IPS-18c (cell line): ENCODE results near the gene ZNF112.

Source experiments
- H3K4me3 ChIP-seq: 2 replicates; pipeline ENCODE4 v1.7.0; 2013; ENCODE audit warnings: low read depth, mild to moderate bottlenecking, low read length, moderate library complexity; ENCODE audit not compliant: insufficient read depth
- H3K9me3 ChIP-seq: one replicate; pipeline ENCODE4 v1.6.1; 2013; ENCODE audit warnings: mild to moderate bottlenecking, low read length, moderate library complexity; ENCODE audit not compliant: control insufficient read depth, insufficient read depth

ZNF112 gene

DNA sequence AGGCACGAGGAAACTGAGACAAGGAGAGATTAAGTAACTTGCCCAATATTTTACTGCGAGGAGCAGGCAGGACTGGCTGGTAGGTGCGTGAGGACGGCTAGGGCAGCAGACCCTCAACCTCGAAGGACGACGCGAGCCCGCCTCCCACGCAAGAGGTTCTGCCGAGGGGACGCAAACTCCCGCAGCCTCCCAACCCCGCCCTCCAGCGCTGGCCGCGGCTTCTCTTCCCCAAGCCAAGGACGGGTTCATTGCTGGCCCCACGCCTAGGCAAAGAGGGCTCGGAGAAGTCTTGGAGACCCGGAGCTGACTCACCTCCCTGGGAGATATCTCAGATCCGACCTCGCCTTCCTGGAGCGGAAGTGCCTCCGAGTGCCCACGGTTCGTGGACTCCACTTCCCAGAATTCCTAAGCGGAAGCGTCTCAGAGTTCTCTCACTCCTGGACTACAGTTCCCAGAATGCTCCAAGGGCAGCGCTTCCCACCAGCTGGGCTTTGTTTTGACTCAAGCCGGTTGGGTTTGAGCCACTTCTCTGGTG, 51.8 kb downstream of the ZNF112 start, which contains the start of gene ZNF235:
Gene ZNF235 (minus strand): TSS at position 367 of the 535 bp plus-strand sequence. CDS start 1,621 bp downstream, outside the sequence.
- no peaks in the 10 kb centered on the region for H3K9me3 ChIP-seq
- peak within 1 kb of the TSS; percentile 90 for H3K4me3 ChIP-seq

DNA sequence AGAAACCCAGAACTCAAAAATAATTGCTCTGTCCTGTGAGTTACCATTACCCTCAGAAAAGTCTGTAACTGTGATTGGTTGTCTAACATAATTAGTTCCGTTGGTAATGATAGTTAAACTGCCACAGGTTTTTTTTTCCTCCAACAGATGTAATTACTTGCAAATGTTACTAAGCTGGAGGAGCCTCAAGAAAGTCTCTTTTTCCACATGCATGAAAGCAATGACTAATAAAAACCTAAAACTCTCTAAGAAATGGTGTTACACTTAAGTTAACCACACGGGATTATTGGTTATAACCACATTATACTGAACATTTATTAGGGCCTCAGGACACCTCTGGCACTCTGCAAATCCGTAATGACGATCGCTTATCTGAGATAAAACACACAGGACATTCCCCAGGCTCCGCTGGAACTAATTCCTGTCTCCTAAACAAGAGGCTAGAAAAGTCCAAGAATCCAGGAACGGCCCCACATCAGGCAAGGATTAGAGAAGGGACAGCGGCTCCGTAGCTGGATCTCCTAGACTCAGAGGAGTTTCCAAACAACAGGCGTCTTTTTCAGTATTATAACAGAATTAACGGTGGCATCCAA, 52.4 kb downstream of the ZNF112 start:
- H3K9me3 ChIP-seq: no peaks in the 10 kb centered on the region
- peak overlapping the region; percentile 90 for H3K4me3 ChIP-seq

DNA sequence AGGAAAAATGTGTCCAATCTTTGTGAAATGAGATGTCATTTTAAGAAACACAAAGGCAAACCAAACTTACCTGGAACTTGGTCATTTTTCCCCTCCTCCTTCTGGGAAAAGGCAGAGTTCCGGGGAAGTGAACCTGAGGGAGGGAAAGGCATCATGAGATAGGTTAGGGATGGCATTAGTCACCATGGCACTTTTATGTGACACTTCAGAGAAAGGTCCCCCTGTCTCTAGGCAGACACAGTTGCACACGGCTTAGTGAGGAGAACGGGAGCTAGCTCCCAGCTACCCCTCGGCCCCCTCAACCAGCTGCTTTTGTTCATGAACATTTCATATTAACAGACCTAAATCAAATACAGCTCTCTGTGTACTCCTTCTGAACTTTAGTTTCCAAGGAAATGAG, 53.2 kb downstream of the ZNF112 start:
- Histone ChIP-seq H3K9me3 (no peaks in the 10 kb centered on the region), H3K4me3 (no peak overlapping the region)

DNA sequence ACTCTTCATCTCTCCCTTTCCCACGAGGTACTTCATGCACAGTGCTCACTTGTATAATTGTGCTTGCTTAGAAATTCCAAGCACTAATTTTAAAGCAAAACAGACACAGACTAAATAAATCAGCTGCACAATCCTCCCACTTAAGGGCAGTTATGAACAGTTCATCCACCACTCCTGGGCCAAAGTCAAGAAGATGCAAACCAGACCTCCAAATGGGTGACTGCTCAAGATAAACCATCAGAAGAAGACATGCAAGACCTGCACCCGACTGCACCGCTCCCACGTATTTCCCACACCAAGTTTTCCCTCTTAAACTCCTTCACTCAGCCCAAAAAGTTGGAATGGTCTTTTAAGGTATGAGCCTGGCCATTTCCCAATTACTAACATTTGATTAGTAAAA, 71.5 kb downstream of the ZNF112 start:
- Histone ChIP-seq H3K9me3 (peaks cover 2% of the 10 kb centered on the region), H3K4me3 (no peak overlapping the region)

DNA sequence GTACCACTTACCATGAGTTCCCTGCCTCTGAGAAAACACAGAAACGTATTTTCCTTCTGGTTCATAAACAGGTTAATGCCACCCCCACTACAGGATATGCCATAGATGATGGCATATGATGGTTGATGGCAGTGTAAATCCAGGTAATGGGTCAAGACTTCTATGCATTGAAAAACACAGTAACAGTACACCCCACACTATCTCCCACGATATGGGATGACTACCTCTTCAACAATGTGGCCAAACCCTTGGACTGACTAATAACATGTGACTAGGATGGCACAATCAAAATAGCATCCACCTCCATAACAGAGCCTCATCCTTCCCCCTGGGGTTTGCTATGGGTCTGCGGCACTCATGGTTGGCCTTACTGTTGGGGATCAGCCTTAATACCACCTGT, 73.6 kb downstream of the ZNF112 start:
- H3K9me3 ChIP-seq: peaks cover 2% of the 10 kb centered on the region
- no peak overlapping the region for H3K4me3 ChIP-seq

DNA sequence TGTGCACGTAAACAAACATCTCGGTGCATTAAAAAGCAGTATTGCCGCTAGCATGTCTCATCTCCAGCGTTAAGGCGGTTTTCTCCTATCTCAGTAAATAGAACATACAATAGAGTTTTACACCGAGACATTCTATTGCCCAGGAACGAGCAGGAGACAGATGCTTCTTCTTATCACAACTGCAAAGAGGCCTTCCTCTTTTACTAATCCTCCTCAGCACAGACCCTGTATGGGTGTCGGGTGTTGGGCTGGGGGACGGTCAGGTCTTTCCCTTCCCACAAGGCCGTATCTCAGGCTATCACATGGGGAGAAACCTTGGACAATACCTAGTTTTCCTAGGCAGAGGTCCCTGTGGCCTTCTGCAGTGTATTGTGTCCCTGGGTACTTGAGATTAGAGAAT, 75.6 kb downstream of the ZNF112 start:
- H3K9me3 ChIP-seq: peaks cover 2% of the 10 kb centered on the region
- H3K4me3 ChIP-seq: no peak overlapping the region

DNA sequence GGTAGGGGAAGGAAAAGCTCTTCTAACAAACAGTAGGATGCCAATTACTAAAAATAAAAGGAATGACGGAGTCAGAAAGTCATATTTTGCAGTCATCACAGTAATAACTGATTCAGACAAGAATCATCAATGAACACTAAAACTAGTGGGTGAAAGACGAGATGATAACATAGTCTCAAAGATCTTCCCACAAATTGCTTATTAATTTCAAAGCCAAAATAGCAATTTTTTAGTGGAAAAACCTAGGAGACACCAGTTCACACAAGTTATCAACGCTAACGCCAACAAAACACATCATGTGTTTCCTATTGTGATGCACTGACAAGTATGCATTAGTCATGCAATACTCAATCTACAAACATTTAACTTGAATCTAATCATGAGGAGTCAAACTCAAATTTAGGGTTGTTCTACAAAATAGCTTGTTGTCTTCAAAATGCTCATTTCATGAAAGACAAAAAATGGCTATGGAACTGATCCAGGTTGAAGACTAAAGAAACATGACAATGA, 78.2 kb downstream of the ZNF112 start:
- no peak overlapping the region for H3K4me3 ChIP-seq
- H3K9me3 ChIP-seq: peaks cover 5% of the 10 kb centered on the region

DNA sequence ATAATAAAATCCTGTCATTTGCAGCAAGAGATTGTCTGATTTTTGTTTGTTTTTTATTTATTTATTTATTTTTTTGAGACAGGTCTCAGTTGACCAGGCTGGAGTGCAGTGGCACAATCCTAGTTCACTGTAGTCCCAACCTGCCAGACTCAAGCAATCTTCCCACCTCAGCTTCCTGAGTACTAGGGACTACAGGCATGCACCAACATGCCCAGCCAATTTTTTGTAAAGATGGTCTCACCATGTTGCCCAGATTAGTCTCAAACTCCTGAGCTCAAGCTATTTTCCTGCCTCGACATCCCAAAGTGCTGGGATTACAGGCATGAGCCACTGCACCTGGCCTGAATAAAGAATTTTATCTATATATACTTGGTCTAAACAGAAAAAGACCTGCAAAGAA, 79.1 kb downstream of the ZNF112 start:
- peaks cover 5% of the 10 kb centered on the region for H3K9me3 ChIP-seq
- H3K4me3 ChIP-seq: no peak overlapping the region
